NCI-H2081 treated with DMSO at 0.1 percent for 48 hours (cell line): ENCODE results near the gene LCE4A.

Experiments
- DNase-seq: peaks from one replicate; lab custom pipeline; 2025; lab: John Stamatoyannopoulos, UW

Gene LCE4A

DNA sequence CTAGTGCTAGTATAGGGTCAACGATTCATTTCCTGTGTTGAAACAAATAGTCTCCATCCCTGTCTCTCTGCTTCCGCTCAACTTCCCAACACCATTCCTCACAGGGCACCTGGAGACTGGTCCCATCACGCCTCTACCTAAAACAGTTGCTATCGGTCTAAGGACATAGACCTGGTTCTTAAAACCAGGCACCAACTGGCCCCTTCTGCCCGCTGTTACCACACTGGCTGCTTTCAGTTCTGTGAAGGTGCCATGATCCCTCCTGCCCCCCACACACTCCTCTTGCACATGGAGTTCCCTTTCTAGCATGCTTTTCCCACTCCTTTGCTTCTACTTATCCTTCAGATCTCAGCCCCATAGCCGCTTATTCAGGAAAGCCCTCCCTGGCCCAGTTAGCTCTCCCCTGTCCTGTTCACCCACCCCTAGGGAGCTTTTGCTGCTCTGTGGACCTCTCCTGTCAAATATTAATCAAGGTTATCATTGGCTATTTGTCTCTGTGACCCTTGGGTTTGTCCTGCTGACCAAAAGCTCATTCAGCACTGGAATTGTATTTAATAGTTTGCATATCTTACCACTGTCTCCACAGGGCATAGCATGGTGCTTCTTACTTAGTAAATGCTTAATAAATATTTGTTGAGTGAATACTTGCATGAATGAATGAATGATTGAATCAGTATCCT lies 37.9 kb downstream of the LCE4A start:
- no peak for DNase-seq

DNA sequence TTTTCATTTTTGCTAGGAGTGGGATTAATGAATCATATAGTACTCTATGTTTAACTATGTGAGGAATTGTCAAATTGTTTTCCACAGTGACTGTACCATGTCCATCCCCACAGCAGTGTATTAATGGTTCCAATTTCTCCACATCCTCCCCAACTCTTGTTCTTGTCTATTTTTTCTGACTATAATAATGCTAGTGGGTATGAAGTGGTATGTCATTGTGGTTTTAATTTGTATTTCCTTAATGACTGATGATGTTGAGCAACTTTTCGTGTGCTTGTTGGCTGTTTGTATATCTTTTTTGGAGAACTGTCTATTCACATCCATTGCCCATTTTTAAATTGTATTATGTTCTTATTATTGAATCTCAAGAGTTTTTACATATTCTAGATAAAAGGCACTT lies 39.9 kb downstream of the LCE4A start:
- no peak for DNase-seq

DNA sequence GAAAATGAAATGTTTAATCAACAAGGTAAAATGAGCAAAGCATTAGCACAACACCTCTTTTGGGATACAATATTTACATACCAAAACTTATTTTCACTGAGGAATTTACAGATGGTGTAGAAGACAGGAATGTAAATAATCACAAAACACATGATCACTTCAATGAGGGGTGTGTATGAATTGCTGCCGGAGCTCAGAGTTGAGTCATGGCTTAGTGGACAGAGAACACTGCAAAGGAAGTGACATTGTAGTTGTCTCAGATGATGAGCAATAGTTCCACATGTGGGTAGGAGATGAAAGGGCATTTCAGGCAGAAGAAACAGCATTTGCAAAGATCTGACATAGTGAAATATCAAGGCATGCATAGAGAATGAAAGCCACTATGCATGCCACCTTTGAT lies 44.3 kb downstream of the LCE4A start:
- no peak for DNase-seq

DNA sequence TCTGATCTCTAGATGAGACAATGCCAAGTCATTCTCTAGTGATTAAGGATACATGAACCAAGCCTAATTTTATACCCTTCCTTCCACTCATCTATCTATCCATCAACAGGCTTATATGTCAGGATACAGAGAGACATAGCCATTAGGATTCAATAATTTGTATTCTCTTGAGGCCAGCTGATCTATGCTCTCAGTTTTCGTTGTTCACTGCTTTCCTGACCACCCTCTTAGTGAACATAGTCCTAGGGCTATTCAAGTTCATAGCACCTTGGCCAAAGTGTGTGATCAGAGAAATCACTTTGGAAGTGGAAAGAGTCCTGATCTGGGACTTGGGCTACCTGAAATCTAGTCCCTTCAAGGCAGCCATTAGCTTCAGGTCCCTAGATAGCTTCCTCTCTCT lies 45.6 kb downstream of the LCE4A start:
- no peak for DNase-seq

DNA sequence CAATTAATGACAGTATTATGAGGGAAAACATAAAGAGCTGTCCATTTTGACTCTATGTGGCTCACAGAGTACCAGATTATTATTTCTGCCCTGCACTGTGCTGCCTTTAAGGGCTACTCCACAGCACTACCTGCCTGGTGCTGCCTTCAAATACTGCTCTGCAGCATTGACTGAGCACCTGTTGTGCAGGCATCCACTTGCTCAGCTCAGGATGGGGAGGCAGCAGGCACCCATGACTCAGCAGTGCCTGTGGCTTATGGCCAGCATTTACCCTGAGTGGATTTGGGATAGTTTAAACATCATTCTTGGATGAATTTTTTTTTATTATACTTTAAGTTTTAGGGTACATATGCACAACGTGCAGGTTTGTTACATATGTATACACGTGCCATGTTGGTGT lies 48.9 kb downstream of the LCE4A start:
- no peak for DNase-seq

DNA sequence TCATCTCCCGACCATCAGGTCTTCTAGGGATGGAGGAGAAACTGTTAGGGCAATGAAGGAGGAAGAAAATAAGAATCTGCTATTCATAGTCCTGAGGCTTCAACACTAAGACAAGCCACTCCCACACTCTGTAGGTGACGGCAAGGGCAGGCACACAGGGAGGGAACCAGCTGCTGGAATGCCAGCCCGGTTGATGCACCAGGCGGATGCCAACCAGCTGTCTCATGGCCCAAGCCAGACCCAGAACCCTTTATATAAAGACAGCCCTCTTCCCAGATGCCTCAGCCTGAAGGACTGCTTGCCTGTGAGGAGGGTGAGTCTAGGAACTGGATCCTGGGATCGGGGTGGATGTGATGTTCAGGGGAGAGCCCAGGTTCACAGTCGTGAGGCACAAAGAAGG lies 49.8 kb downstream of the LCE4A start, which contains the start of gene KPRP:
TSS of gene KPRP (plus strand) at position 279 of the 400 bp plus-strand sequence. CDS start 1,564 bp downstream, outside the sequence.
- DNase-seq = no peak

DNA sequence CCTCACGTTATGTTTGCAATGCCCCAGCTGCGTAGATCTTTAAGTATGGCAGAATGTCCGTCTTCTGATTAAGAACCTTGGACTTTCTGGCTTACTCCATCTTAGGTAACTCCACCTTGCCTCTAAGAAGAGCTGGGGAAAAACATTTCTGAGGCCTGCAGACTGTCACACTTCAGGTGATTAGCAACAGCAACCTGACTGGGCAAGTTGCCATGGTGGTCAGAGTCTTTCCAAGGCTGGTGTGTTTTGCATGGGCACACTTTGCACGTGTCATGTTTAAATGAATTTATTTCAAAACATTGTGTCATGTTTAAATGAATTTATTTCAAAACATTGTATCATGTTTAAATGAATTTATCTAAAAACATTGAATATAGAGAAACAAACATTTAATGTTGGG lies 50.7 kb downstream of the LCE4A start:
- no peak for DNase-seq
